ENCODE results near the gene SMIM1. TPM values are rescaled to one million over a fixed set of nuclear protein-coding genes. Genes with fewer than 3 reads are reported as not detected.

Gene SMIM1
- total RNA-seq, 2 experiments from 2014 or later: 3.8 to 4.3 TPM

- 0 out of 2 replicates have a peak, but pooled peaks cover 3% of the 10 kb centered on the region for H3K79me2 ChIP-seq (ENCODE audit: insufficient read depth, low read depth, low read length)
- no peaks in the 10 kb centered on the region for H3K9me2 ChIP-seq (ENCODE audit: insufficient read depth, low read length)
- no peak overlapping the region for H3K4me2 ChIP-seq (ENCODE audit: low read length)
- BruUV-seq (replicated peaks): no TSS peak
- no peak overlapping the region for H2AFZ ChIP-seq (ENCODE audit: low read length)
- no peak overlapping the region for H3K4me3 ChIP-seq (ENCODE audit: low read depth, low read length, poor library complexity, severe bottlenecking)
- no peak overlapping the region for H3K27ac ChIP-seq (ENCODE audit: low read depth, low read length, poor library complexity, severe bottlenecking)
- CTCF ChIA-PET (ENCODE audit: unreplicated experiment): no interaction called here
- intact Hi-C loops (cut with micrococcal nuclease; ENCODE audit: unreplicated experiment): no loop called here
- DNase-seq (ENCODE audit: low spot score): peak; percentile 36
- peaks cover 97% of the 10 kb centered on the region for H3K36me3 ChIP-seq (ENCODE audit: insufficient read depth, low read length)
- H4K20me1 ChIP-seq (ENCODE audit: insufficient read depth, low read length): peaks cover 3% of the 10 kb centered on the region; the same call in 1 of the 2 replicates
- H3K9me3 ChIP-seq (ENCODE audit: low read length): no peaks in the 10 kb centered on the region
- POLR2A ChIA-PET: no interaction called here
- TF ChIP-seq CTCF (conservative IDR thresholded peaks at IDR 0.05; ENCODE audit: low read length): peak; percentile 77
- no peak for TF ChIP-seq EZH2phosphoT487 (IDR thresholded peaks at IDR 0.05; ENCODE audit: borderline replicate concordance, low read depth, low read length)
- H3K4me1 ChIP-seq (ENCODE audit: insufficient read depth, low read length, poor library complexity, severe bottlenecking): no peaks in the 10 kb centered on the region
Observed at GRCh38 chr1:3785456-3786157, 13.1 kb downstream of the SMIM1 start.

GRCh38 chr1:3786468-3787348, 14.2 kb downstream of the SMIM1 start:
- Histone ChIP-seq H3K4me1 (ENCODE audit: insufficient read depth, low read length, poor library complexity, severe bottlenecking) (no peaks in the 10 kb centered on the region), H3K27ac (ENCODE audit: low read depth, low read length, poor library complexity, severe bottlenecking) (no peak overlapping the region), H3K79me2 (ENCODE audit: insufficient read depth, low read depth, low read length) (peaks cover 5% of the 10 kb centered on the region; the same call in 1 of the 2 replicates), H3K9me3 (ENCODE audit: low read length) (no peaks in the 10 kb centered on the region), H3K4me2 (ENCODE audit: low read length) (no peak overlapping the region), H3K9me2 (ENCODE audit: insufficient read depth, low read length) (no peaks in the 10 kb centered on the region), H3K4me3 (ENCODE audit: low read depth, low read length, poor library complexity, severe bottlenecking) (no peak overlapping the region), H2AFZ (ENCODE audit: low read length) (no peak overlapping the region), H4K20me1 (ENCODE audit: insufficient read depth, low read length) (peaks cover 3% of the 10 kb centered on the region; the same call in 1 of the 2 replicates), H3K36me3 (ENCODE audit: insufficient read depth, low read length) (peaks cover 88% of the 10 kb centered on the region)
- TF ChIP-seq CTCF (conservative IDR thresholded peaks at IDR 0.05; ENCODE audit: low read length) (no peak), EZH2phosphoT487 (IDR thresholded peaks at IDR 0.05; ENCODE audit: borderline replicate concordance, low read depth, low read length) (no peak)
- ChIA-PET POLR2A (no interaction called here), CTCF (ENCODE audit: unreplicated experiment) (interaction anchor here (0.6 kb wide), 1 partner anchor 15 kb away, joined by 4 read pairs; no protein-coding TSS in a partner anchor)
- no peak for DNase-seq (ENCODE audit: low spot score)
- intact Hi-C loops (cut with micrococcal nuclease; ENCODE audit: unreplicated experiment): no loop called here
- BruUV-seq (replicated peaks): no TSS peak

Measured in OCI-LY7 (cell line).